Measurements from ENCODE around the gene ZBTB2.

ZBTB2 gene

DNA sequence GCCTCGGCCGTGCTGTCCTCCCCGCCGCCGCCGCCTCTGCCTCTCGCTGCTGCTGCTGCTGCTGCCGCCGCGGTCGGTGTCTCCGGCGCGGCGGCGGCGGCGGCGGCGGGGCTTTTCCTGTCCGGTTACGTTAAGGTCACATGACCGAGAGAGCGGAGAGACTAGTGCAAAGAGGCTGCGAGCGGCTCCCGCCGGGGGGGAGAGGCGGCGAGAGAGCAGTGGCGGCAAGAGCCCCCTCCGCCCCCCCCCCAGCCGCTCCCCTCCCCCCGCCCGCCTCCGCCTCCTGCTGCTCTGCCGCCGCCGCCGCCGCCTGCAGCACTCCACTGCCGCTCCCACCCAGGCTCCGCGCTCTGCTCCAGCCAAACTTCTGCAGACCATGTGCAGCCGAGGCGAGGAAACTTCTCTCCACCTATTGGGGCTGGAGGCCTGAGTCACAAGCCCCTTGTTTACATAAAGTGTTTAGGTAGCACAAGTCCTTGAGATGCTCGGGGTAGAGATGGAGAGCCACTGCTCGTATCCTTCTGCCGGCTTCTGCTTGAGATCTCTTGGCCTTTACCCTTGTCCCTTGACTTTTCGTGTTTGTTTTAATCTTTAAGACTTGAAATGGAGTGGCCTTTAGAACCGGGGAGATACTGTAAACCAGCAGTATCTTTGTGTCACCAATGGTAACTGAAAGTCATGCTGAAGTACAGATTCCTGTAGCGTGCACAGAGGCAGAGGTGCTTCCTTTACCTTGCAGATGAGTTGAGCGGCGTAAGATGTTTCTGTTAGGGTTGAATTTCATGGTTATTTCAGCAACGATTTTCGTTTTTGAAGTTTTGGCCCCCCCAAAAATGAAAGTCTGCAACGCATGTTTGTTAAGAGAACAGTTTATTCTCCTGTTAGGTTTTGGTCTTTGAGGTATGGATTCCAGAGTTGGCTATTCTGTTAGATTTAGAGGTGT is at the start of gene ZBTB2:
ZBTB2 (minus strand) TSS at position 89 of the 943 bp plus-strand sequence. CDS start 17,922 bp downstream, outside the sequence.
- no peak for TF ChIP-seq ZFX (IDR thresholded peaks at IDR 0.05)
- TF ChIP-seq, protein P1, sequence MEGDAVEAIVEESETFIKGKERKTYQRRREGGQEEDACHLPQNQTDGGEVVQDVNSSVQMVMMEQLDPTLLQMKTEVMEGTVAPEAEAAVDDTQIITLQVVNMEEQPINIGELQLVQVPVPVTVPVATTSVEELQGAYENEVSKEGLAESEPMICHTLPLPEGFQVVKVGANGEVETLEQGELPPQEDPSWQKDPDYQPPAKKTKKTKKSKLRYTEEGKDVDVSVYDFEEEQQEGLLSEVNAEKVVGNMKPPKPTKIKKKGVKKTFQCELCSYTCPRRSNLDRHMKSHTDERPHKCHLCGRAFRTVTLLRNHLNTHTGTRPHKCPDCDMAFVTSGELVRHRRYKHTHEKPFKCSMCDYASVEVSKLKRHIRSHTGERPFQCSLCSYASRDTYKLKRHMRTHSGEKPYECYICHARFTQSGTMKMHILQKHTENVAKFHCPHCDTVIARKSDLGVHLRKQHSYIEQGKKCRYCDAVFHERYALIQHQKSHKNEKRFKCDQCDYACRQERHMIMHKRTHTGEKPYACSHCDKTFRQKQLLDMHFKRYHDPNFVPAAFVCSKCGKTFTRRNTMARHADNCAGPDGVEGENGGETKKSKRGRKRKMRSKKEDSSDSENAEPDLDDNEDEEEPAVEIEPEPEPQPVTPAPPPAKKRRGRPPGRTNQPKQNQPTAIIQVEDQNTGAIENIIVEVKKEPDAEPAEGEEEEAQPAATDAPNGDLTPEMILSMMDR (conservative IDR thresholded peaks at IDR 0.05), result no peak
- H3K27ac ChIP-seq, result peak within 1 kb of the TSS; percentile 96

GRCh38 chr6:151440930-151441329 is 49.6 kb upstream of the ZBTB2 start:
- TF ChIP-seq ZFX (IDR thresholded peaks at IDR 0.05), result no peak
- TF ChIP-seq, protein P1 (conservative IDR thresholded peaks at IDR 0.05), result peak; percentile 19
- H3K27ac ChIP-seq, result no peak overlapping the region

GRCh38 chr6:151440498-151440897 is 49.1 kb upstream of the ZBTB2 start:
- H3K27ac ChIP-seq, result no peak overlapping the region
- no peak for TF ChIP-seq ZFX (IDR thresholded peaks at IDR 0.05)
- TF ChIP-seq, protein P1 (conservative IDR thresholded peaks at IDR 0.05), result no peak

DNA sequence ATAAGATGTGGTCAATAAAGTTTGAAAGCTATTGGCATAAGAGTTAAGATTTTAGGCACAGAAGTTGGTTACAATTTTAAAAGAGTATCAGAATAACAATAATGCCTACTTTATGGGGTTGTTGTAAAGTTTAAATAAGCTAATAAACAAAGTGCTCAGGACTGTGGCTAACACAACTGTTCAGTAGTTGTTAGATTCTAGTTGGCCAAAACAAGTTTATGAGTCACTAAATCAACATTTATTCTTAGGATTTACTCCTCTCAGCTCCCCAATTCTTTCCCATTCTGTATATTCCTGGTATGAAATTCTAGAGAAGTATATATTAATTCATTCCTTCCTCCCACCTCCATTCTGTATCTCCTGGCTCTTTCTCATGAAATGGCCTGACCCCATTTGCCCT is 46.0 kb upstream of the ZBTB2 start:
- no peak overlapping the region for H3K27ac ChIP-seq
- no peak for TF ChIP-seq ZFX (IDR thresholded peaks at IDR 0.05)
- TF ChIP-seq, protein P1 (conservative IDR thresholded peaks at IDR 0.05), result no peak

DNA sequence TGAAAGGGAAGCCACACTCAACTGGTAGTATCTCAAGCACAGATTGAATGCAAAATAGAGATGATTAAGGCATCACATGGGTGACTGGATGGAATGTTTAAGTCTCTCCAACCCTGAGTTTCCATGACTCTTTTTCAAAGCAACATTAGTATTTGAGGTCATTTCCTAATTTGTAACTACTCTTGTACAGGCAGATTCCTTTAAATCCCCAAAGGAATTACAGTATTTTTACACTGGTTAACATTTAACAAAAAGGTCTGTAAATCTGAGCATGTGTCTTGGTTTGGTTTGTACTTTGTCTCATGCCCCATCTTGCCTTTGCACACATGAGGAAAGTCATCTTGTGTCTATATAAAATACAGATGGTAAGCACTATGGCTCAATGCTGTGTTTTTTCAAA is 45.4 kb upstream of the ZBTB2 start:
- no peak overlapping the region for H3K27ac ChIP-seq
- TF ChIP-seq, protein P1 (conservative IDR thresholded peaks at IDR 0.05), result no peak
- TF ChIP-seq ZFX (IDR thresholded peaks at IDR 0.05), result no peak

GRCh38 chr6:151436300-151436699 is 44.9 kb upstream of the ZBTB2 start:
- TF ChIP-seq, protein P1 (conservative IDR thresholded peaks at IDR 0.05), result no peak
- no peak for TF ChIP-seq ZFX (IDR thresholded peaks at IDR 0.05)
- no peak overlapping the region for H3K27ac ChIP-seq

DNA sequence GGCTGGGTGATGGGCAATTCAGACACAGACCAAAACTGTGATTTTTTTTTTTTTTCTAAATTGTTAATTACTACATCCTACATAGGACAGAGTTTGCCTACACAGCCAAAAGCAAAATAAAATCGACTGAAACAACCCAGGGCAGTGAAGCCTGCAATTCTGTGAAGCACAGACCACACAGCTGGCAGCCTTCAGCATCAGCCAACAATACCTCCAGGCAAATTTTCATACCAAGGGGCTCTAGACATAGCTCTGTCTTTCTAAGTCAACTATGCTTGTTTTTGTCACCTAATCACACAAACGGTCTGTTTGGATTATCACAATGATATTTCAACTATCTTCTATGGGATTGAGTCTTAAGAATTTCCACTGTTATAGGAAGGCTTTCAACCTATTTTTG is 43.0 kb upstream of the ZBTB2 start:
- H3K27ac ChIP-seq, result no peak overlapping the region

More for the DNA sequence above, 43.0 kb upstream of the ZBTB2 start:
- no peak for TF ChIP-seq ZFX (IDR thresholded peaks at IDR 0.05)
- TF ChIP-seq, protein P1 (conservative IDR thresholded peaks at IDR 0.05), result no peak
